Measurements from ENCODE around the gene FGF7.

GRCh38 chr15:49501586-49501985 is 78.5 kb downstream of the FGF7 start:
- TF ChIP-seq, protein P1, sequence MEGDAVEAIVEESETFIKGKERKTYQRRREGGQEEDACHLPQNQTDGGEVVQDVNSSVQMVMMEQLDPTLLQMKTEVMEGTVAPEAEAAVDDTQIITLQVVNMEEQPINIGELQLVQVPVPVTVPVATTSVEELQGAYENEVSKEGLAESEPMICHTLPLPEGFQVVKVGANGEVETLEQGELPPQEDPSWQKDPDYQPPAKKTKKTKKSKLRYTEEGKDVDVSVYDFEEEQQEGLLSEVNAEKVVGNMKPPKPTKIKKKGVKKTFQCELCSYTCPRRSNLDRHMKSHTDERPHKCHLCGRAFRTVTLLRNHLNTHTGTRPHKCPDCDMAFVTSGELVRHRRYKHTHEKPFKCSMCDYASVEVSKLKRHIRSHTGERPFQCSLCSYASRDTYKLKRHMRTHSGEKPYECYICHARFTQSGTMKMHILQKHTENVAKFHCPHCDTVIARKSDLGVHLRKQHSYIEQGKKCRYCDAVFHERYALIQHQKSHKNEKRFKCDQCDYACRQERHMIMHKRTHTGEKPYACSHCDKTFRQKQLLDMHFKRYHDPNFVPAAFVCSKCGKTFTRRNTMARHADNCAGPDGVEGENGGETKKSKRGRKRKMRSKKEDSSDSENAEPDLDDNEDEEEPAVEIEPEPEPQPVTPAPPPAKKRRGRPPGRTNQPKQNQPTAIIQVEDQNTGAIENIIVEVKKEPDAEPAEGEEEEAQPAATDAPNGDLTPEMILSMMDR (IDR thresholded peaks at IDR 0.05; ENCODE audit: low read depth, low read length, missing input control): no peak
- no peak for TF ChIP-seq HNF4G (IDR thresholded peaks at IDR 0.05)
- no peak for TF ChIP-seq ZBTB33 (IDR thresholded peaks at IDR 0.05)
- no peak for TF ChIP-seq RAD21 (IDR thresholded peaks at IDR 0.05)
- TF ChIP-seq, protein P2, sequence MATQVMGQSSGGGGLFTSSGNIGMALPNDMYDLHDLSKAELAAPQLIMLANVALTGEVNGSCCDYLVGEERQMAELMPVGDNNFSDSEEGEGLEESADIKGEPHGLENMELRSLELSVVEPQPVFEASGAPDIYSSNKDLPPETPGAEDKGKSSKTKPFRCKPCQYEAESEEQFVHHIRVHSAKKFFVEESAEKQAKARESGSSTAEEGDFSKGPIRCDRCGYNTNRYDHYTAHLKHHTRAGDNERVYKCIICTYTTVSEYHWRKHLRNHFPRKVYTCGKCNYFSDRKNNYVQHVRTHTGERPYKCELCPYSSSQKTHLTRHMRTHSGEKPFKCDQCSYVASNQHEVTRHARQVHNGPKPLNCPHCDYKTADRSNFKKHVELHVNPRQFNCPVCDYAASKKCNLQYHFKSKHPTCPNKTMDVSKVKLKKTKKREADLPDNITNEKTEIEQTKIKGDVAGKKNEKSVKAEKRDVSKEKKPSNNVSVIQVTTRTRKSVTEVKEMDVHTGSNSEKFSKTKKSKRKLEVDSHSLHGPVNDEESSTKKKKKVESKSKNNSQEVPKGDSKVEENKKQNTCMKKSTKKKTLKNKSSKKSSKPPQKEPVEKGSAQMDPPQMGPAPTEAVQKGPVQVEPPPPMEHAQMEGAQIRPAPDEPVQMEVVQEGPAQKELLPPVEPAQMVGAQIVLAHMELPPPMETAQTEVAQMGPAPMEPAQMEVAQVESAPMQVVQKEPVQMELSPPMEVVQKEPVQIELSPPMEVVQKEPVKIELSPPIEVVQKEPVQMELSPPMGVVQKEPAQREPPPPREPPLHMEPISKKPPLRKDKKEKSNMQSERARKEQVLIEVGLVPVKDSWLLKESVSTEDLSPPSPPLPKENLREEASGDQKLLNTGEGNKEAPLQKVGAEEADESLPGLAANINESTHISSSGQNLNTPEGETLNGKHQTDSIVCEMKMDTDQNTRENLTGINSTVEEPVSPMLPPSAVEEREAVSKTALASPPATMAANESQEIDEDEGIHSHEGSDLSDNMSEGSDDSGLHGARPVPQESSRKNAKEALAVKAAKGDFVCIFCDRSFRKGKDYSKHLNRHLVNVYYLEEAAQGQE (IDR thresholded peaks at IDR 0.05): no peak
- TF ChIP-seq, protein P3, sequence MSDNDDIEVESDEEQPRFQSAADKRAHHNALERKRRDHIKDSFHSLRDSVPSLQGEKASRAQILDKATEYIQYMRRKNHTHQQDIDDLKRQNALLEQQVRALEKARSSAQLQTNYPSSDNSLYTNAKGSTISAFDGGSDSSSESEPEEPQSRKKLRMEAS (IDR thresholded peaks at IDR 0.05): no peak
- TF ChIP-seq JUND (IDR thresholded peaks at IDR 0.05): no peak
- TF ChIP-seq SP1 (IDR thresholded peaks at IDR 0.05): no peak
- no peak for TF ChIP-seq RXRA (IDR thresholded peaks at IDR 0.05)
